Sigmoid colon (tissue), 7 donors: ENCODE data around the gene USP7. TPM values are rescaled to one million over a fixed set of nuclear protein-coding genes. Genes with fewer than 3 reads are reported as not detected.
"Not testable (repeated sequence)": the region's sequence is repeated elsewhere in the genome, so short reads cannot be mapped to it uniquely, and the experiment has no call there.

Experiments used
- DNase-seq: peaks from one replicate; pipeline ENCODE4 v3.0.0-alpha.2; 2019
- H3K27ac ChIP-seq, 4 donors: fragments of 200-600 bp; sonication (generic); one replicate each; pipeline ENCODE4 v1.5.1; 2016 to 2019; ENCODE audit warnings: mild to moderate bottlenecking in 1 of 4
- H3K27me3 ChIP-seq, 3 donors: fragments of 200-600 bp; sonication (generic); one replicate each; pipeline ENCODE4 v1.5.1; 2019; ENCODE audit warnings: mild to moderate bottlenecking in 1 of 3
- H3K36me3 ChIP-seq, 4 donors: fragments of 200-600 bp; sonication (generic); one replicate each; pipeline ENCODE4 v1.5.1; 2016 to 2019
- H3K4me1 ChIP-seq, 4 donors: fragments of 200-600 bp; sonication (generic); one replicate each; pipeline ENCODE4 v1.5.1; 2017 to 2019
- H3K4me3 ChIP-seq, 4 donors: fragments of 200-600 bp; sonication (generic); one replicate each; pipeline ENCODE4 v1.5.1; 2017 to 2019; ENCODE audit warnings: mild to moderate bottlenecking in 2 of 4, moderate library complexity in 1 of 4
- H3K9me3 ChIP-seq, 4 donors: fragments of 200-600 bp in 3 of 4; sonication (generic) in 3 of 4; one replicate each; pipeline versions ENCODE4 v1.5.1 to v1.6.1; 2013 to 2019
- EP300 ChIP-seq, 4 donors: sonication (generic); formaldehyde crosslinking; IDR thresholded peaks; one replicate each; pipeline ENCODE4 v1.6.1; 2017; ENCODE audit warnings: antibody characterized with exemption in 4 of 4
- POLR2A ChIP-seq, 2 donors: fragments of 450-650 bp; IDR thresholded peaks; one replicate each; pipeline ENCODE4 v1.6.1; 2016; ENCODE audit warnings: antibody characterized with exemption in 2 of 2, mild to moderate bottlenecking in 2 of 2, moderate library complexity in 2 of 2
- POLR2AphosphoS5 ChIP-seq, 4 donors: sonication (generic); formaldehyde crosslinking; IDR thresholded peaks; one replicate each; pipeline ENCODE4 v1.6.1; 2017; ENCODE audit warnings: antibody characterized with exemption in 4 of 4
- WGBS, 2 donors: extraction: QIAGEN DNeasy Blood & Tissue Kit; methylation state at CpG; one replicate each; pipeline ENCODE4 v1.1.7; 2013; 5-methylcytosine and 5-hydroxymethylcytosine counted together
- intact Hi-C: fragments of 100-400 bp; cut with DNase I; formaldehyde crosslinking; loops from one replicate; pipeline ENCODE4 v1.15.1; 2023
- polyA plus RNA-seq, 3 donors: library from polyadenylated mRNA; stranded (reverse); fragments of 200-250 nt; gene quantifications; one replicate each; pipeline ENCODE4 v1.2.3, GENCODE V29; 2013
- total RNA-seq, 4 donors: library from RNA; depleted of rRNA; stranded (reverse); fragments of >200 nt; gene quantifications; one replicate each; pipeline ENCODE4 v1.1.0, GENCODE V29; 2016
- TF ChIP-seq, protein P1 (sequence below), 4 experiments: fragments of 450-650 bp in 3 of 4; fragments of 200-600 bp in 1 of 4; IDR thresholded peaks; one replicate each; pipeline ENCODE4 v1.5.1; 2016 to 2019; ENCODE audit warnings: antibody characterized with exemption in 4 of 4, mild to moderate bottlenecking in 3 of 4, moderate library complexity in 2 of 4
- donor health status: healthy with polysubstance abuse.
- donor health status: Bipolar disorder and iron deficiency.
- donor health status: healthy.

The USP7 gene
- total and polyA plus RNA-seq, 7 donors, result 28.8 to 84.5 (median 64.9) TPM

DNA sequence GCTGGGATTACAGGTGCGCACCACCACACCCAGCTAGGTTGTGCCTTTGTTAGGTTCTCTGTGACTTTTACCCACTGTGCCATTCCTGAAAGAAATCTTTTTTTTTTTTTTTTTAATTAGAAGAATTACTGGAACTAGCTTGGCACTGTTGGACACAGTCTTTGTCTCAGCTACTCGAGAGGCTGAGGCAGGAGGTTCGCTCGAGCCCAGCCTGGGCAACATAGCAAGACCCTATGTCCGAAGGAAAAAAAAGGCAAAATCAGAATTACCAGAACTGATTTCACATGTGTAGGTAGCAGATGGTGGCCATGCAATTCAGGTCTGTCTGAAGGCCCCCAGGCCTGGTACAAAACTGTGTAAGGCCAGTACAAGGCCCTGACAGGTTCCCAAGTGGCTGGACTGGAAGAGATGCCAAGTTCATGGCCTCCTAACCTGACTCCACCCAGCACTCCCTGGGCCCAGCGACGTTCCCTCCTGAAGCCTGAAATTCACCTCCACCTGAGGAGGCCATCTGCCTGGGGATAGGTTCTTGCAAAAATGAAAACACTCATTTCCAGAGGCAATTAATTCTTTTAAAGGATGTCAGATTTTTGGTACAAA lies 117.9 kb downstream of the USP7 start:
- Histone ChIP-seq H3K27me3 (no peaks in the 10 kb centered on the region), H3K9me3 (no peaks in the 10 kb centered on the region), H3K4me1 (no peaks in the 10 kb centered on the region), H3K27ac (no peak overlapping the region), H3K4me3 (no peak overlapping the region), H3K36me3 (peaks cover 0 to 30% (median 4%) of the 10 kb centered on the region in 4 donors)
- WGBS, 2 donors, result 90 to 92% methylated on average over 7 of the region's 7 CpGs
- DNase-seq, result no peak
- intact Hi-C loops, result no loop called here
- TF ChIP-seq POLR2A (IDR thresholded peaks at IDR 0.05), result no peak
- TF ChIP-seq POLR2AphosphoS5 (IDR thresholded peaks at IDR 0.05), result no peak
- no peak for TF ChIP-seq EP300 (IDR thresholded peaks at IDR 0.05)
- TF ChIP-seq, protein P1, sequence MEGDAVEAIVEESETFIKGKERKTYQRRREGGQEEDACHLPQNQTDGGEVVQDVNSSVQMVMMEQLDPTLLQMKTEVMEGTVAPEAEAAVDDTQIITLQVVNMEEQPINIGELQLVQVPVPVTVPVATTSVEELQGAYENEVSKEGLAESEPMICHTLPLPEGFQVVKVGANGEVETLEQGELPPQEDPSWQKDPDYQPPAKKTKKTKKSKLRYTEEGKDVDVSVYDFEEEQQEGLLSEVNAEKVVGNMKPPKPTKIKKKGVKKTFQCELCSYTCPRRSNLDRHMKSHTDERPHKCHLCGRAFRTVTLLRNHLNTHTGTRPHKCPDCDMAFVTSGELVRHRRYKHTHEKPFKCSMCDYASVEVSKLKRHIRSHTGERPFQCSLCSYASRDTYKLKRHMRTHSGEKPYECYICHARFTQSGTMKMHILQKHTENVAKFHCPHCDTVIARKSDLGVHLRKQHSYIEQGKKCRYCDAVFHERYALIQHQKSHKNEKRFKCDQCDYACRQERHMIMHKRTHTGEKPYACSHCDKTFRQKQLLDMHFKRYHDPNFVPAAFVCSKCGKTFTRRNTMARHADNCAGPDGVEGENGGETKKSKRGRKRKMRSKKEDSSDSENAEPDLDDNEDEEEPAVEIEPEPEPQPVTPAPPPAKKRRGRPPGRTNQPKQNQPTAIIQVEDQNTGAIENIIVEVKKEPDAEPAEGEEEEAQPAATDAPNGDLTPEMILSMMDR (IDR thresholded peaks at IDR 0.05), result no peak

DNA sequence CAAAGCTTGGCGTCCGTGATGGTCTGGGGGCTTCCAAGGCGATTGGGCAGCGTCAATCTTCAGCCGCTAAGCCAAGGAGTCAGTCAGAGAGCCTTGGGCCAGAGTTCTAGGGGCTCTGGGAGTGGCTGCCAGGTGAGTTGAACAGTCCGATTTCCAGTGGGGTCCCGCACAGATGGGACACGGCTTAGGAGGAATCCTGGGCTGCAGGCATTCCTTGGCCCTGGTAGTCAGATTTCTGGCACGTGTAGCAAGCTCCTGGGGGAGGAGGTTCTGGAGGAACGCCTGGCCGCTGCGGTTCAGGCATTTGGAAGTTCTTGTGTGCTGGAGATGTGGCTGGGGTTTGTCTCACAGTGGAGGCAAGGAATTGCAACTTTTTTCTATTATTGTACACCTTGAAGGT lies 120.4 kb downstream of the USP7 start:
- DNase-seq, H3K4me3 ChIP-seq: not testable (repeated sequence)

More for the DNA sequence above, 120.4 kb downstream of the USP7 start:
- H3K36me3 ChIP-seq, intact Hi-C loops, H3K27ac ChIP-seq, H3K27me3 ChIP-seq, H3K9me3 ChIP-seq, H3K4me1 ChIP-seq: not testable (repeated sequence)
- 81 to 94% methylated on average over 12 of the region's 12 CpGs for WGBS, 2 donors

Other genes starting within 250 kb of the USP7 start
- gene TMEM186, start 166.3 kb downstream of the USP7 start, total RNA-seq, result 10 to 100 TPM in 2 of 4 donors, 1 to 10 TPM in 2; 1.9 to 13.3 (median 8.7) TPM
- gene TMEM186, start 166.3 kb downstream of the USP7 start, polyA plus RNA-seq, result 10 to 100 TPM in 1 of 3 donors, 1 to 10 TPM in 2; 9.0 to 13.9 (median 9.9) TPM
- gene PMM2, start 166.1 kb downstream of the USP7 start, total RNA-seq, result 10 to 100 TPM; 13.6 to 22.1 (median 18.4) TPM
- 10 to 100 TPM; 29.8 to 52.4 (median 33.6) TPM for gene PMM2, start 166.1 kb downstream of the USP7 start, polyA plus RNA-seq
- gene CARHSP1, start 94.9 kb downstream of the USP7 start, total RNA-seq, result 10 to 100 TPM; 32.1 to 79.5 (median 52.8) TPM
- gene CARHSP1, start 94.9 kb downstream of the USP7 start, polyA plus RNA-seq, result 100 to 1,000 TPM; 121 to 154 (median 134) TPM
- not detected for gene LITAFD, start 81.6 kb downstream of the USP7 start, total RNA-seq
- gene LITAFD, start 81.6 kb downstream of the USP7 start, polyA plus RNA-seq, result not detected
- 10 to 100 TPM; 43.8 to 47.6 (median 46.2) TPM for gene HAPSTR1, start 127.7 kb upstream of the USP7 start, total RNA-seq
- 10 to 100 TPM; 12.6 to 23.1 (median 19.7) TPM for gene HAPSTR1, start 127.7 kb upstream of the USP7 start, polyA plus RNA-seq